Measurements from ENCODE around the gene PMFBP1.

- TF ChIP-seq, protein P1, sequence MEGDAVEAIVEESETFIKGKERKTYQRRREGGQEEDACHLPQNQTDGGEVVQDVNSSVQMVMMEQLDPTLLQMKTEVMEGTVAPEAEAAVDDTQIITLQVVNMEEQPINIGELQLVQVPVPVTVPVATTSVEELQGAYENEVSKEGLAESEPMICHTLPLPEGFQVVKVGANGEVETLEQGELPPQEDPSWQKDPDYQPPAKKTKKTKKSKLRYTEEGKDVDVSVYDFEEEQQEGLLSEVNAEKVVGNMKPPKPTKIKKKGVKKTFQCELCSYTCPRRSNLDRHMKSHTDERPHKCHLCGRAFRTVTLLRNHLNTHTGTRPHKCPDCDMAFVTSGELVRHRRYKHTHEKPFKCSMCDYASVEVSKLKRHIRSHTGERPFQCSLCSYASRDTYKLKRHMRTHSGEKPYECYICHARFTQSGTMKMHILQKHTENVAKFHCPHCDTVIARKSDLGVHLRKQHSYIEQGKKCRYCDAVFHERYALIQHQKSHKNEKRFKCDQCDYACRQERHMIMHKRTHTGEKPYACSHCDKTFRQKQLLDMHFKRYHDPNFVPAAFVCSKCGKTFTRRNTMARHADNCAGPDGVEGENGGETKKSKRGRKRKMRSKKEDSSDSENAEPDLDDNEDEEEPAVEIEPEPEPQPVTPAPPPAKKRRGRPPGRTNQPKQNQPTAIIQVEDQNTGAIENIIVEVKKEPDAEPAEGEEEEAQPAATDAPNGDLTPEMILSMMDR (IDR thresholded peaks at IDR 0.05 in 8 of 11, conservative IDR thresholded peaks at IDR 0.05 in 3 of 11) = no peak
- no peak for TF ChIP-seq POLR2A (IDR thresholded peaks at IDR 0.05)
Observed at GRCh38 chr16:72105978-72106377, 66.0 kb downstream of the PMFBP1 start.

Measured in spleen (tissue), 7 donors.